Fibroblast of villous mesenchyme (primary cell): ENCODE measurements around the gene GRM7. TPM values are rescaled to one million over a fixed set of nuclear protein-coding genes. Genes with fewer than 3 reads are reported as not detected.

Experiments used
- DNase-seq: peaks from one replicate; pipeline ENCODE4 v3.0.0-alpha.2; 2010; ENCODE audit warnings: low read depth
- H3K4me3 ChIP-seq: 2 replicates; pipeline ENCODE4 v1.5.1; 2011; ENCODE audit warnings: low read depth, mild to moderate bottlenecking, low read length
- total RNA-seq: library from RNA; depleted of rRNA; stranded (reverse); fragments of >200 nt; gene quantifications from 2 replicates; pipeline ENCODE4 v1.2.3, GENCODE V29; 2012
- TF ChIP-seq, protein P1 (sequence below): IDR thresholded peaks from 2 replicates; pipeline ENCODE4 v1.5.1; 2012; ENCODE audit warnings: low read depth, mild to moderate bottlenecking, low read length; ENCODE audit not compliant: insufficient read depth

GRM7 gene
- total RNA-seq, 1 donor: not detected

DNA sequence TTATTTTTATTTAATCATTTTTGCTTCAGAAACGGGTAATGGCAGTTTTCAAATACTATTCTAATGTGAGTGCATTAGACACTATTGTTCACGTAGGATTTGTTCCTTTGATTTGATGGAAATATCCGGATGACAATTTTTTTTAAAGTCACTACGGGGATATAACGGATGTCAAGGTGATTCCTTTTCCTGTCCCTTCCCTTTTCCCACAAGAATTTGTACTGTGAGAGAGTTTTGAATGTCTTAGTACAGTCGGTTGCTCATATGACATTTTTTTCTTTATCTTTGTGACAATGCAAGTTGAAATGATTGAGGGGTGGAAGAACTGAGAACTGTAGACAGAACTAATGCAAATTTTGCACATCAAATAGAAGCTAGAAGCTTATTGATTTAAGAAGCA, 209.5 kb downstream of the GRM7 start:
- no peak for DNase-seq
- TF ChIP-seq, protein P1, sequence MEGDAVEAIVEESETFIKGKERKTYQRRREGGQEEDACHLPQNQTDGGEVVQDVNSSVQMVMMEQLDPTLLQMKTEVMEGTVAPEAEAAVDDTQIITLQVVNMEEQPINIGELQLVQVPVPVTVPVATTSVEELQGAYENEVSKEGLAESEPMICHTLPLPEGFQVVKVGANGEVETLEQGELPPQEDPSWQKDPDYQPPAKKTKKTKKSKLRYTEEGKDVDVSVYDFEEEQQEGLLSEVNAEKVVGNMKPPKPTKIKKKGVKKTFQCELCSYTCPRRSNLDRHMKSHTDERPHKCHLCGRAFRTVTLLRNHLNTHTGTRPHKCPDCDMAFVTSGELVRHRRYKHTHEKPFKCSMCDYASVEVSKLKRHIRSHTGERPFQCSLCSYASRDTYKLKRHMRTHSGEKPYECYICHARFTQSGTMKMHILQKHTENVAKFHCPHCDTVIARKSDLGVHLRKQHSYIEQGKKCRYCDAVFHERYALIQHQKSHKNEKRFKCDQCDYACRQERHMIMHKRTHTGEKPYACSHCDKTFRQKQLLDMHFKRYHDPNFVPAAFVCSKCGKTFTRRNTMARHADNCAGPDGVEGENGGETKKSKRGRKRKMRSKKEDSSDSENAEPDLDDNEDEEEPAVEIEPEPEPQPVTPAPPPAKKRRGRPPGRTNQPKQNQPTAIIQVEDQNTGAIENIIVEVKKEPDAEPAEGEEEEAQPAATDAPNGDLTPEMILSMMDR: no peak
- no peak overlapping the region for H3K4me3 ChIP-seq

- TF ChIP-seq, protein P1: no peak
- no peak for DNase-seq
- H3K4me3 ChIP-seq: no peak overlapping the region
Observed at GRCh38 chr3:7074217-7074616, 213.3 kb downstream of the GRM7 start.

DNA sequence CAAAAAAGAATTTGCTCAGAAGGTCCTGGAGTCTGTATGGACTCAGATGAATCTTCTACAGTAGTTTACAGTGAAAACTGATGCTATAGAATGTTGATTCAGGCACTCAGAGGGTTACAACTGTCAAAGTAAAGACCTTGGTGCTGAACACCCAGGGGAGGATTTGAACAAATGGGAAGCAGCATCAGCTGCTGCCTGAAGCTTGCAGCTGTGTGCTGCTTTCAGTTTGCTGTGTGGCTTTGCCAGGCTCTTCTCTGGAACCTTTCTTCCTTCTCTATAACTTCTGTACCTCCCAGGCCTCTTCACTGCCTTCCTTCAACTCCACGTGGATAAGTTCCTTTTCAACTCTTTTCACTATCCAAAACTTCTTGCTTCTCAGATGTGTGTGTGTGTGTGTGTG, 214.2 kb downstream of the GRM7 start:
- no peak overlapping the region for H3K4me3 ChIP-seq
- TF ChIP-seq, protein P1: no peak

DNA sequence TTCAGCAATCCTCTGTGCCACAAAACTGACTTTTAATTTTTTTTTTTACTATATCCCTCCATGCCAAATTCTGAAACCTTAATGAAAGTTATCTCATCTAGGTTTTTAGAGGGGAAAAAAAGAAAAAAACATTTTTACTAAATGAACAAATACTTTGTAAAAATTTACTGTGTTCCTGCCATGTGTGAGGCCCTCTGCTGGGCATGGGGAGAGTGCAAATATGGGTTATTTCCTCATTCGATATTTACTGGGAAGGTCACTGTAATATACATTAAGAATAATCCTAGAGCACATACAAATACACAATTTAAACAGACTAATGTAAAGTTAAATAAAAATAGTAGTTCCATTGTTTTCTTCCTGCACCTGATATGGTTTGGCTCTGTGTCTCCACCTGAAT, 215.0 kb downstream of the GRM7 start:
- no peak overlapping the region for H3K4me3 ChIP-seq
- TF ChIP-seq, protein P1: no peak
- DNase-seq: no peak

More for the DNA sequence above, 214.2 kb downstream of the GRM7 start:
- DNase-seq: no peak

- H3K4me3 ChIP-seq: no peak overlapping the region
- TF ChIP-seq, protein P1: no peak
- DNase-seq: no peak
Observed at GRCh38 chr3:7082244-7082643, 221.3 kb downstream of the GRM7 start.

- H3K4me3 ChIP-seq: no peak overlapping the region
- TF ChIP-seq, protein P1: no peak
- no peak for DNase-seq
Observed at GRCh38 chr3:7086417-7086816, 225.5 kb downstream of the GRM7 start.

GRCh38 chr3:7095116-7095515, 234.2 kb downstream of the GRM7 start:
- DNase-seq: no peak
- no peak overlapping the region for H3K4me3 ChIP-seq
- TF ChIP-seq, protein P1: no peak
